T-helper 17 cell (primary cell): ENCODE measurements around the gene AADACL3. TPM values are rescaled to one million over a fixed set of nuclear protein-coding genes. Genes with fewer than 3 reads are reported as not detected.
"Not testable (repeated sequence)": the region's sequence is repeated elsewhere in the genome, so short reads cannot be mapped to it uniquely, and the experiment has no call there.

Experiments used
- ATAC-seq: fragments of 150-1000 bp; cut with Tn5 transposase; 2 replicates; pipeline ENCODE4 v1.10.0; 2021; ENCODE audit warnings: mild to moderate bottlenecking, moderate library complexity
- DNase-seq, 3 donors: peaks; one replicate each; pipeline versions ENCODE4 v3.0.0 to v3.0.0-alpha.2; 2020 to 2021
- H3K9me3 ChIP-seq: one replicate; pipeline ENCODE4 v1.7.0; 2013; ENCODE audit warnings: low read length, mild to moderate bottlenecking; ENCODE audit not compliant: control insufficient read depth, poor library complexity, severe bottlenecking
- H3K27ac Mint-ChIP-seq: one replicate; pipeline ENCODE4 v1.8.0; 2022; ENCODE audit warnings: mild to moderate bottlenecking, moderate library complexity, mixed read lengths
- H3K27me3 Mint-ChIP-seq: one replicate; pipeline ENCODE4 v1.8.0; 2022; ENCODE audit warnings: mixed read lengths
- H3K36me3 Mint-ChIP-seq: one replicate; pipeline ENCODE4 v1.8.0; 2022; ENCODE audit warnings: low read depth, mixed read lengths
- H3K4me1 Mint-ChIP-seq: one replicate; pipeline ENCODE4 v1.8.0; 2022; ENCODE audit warnings: mild to moderate bottlenecking, mixed read lengths
- H3K4me3 Mint-ChIP-seq: one replicate; pipeline ENCODE4 v1.8.0; 2022; ENCODE audit warnings: mild to moderate bottlenecking, moderate library complexity, mixed read lengths
- total RNA-seq, 4 donors: library from RNA in 2 of 4; stranded (reverse) in 2 of 4; gene quantifications; one replicate each; pipeline ENCODE4 v1.2.3 and lab custom pipeline; 2022 to 2026

Gene AADACL3
- total RNA-seq, 2 donors from 2014 or later: not detected

DNA sequence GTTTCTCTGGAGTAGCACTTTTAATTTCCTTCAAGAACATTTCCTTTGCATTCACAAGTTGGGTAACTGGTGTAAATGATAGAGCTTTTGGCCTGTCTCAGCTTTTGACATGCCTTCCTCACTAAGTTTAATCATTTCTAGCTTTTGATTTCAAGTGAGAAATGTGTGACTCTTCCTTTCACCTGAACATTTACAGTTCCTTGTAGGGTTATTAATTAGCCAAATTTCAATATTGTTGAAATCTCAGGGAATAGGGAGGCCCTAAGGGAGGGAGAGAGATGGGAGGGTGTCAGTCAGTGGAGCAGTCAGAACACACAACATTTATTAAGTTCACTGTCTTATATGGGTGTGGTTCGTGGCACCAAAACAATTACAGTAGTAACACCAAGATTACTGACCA lies 14.2 kb downstream of the AADACL3 start:
- DNase-seq: no peak
- no peaks in the 10 kb centered on the region for H3K9me3 ChIP-seq
- Mint-ChIP-seq H3K4me1 (no peaks in the 10 kb centered on the region), H3K4me3 (no peak overlapping the region), H3K27me3 (peaks cover 38% of the 10 kb centered on the region), H3K27ac (no peak overlapping the region), H3K36me3 (no peaks in the 10 kb centered on the region)
- no peak for ATAC-seq

DNA sequence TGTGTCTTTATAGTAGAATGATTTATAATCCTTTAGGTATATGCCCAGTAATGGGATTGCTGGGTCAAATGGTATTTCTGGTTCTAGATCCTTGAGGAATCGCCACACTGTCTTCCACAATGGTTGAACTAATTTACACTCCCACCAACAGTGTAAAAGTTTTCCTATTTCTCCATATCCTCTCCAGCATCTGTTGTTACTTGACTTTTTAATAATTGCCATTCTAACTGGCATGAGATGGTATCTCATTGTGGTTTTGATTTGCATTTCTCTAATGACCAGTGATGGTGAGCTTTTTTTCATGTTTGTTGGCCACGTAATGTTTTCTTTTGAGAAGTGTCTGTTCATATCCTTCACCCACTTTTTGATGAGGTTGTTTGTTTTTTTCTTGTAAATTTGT lies 15.2 kb downstream of the AADACL3 start:
- ATAC-seq, DNase-seq, H3K9me3 ChIP-seq, H3K4me1 Mint-ChIP-seq, H3K4me3 Mint-ChIP-seq, H3K36me3 Mint-ChIP-seq, H3K27ac Mint-ChIP-seq: not testable (repeated sequence)
- H3K27me3 Mint-ChIP-seq: peaks cover 38% of the 10 kb centered on the region

DNA sequence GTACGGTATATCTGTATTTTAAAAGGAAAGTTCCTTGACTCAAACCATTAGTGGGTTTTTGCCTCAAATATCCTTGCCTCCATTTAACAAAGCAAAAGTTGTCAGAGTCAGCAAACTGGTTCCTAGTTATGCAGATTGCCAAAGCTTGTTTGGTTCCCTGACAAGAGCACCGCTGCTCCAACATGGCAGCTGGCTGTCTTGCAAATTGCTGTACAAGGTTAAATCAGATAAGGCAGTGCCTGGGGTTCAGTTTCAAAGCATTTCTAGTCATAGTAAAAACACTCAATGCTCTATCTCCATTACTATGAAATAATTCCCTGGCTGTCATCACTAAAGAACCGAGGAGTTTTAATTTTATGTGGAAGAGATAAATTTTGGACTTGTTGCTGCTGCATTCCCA lies 18.7 kb downstream of the AADACL3 start:
- Mint-ChIP-seq H3K36me3 (no peaks in the 10 kb centered on the region), H3K27me3 (peaks cover 35% of the 10 kb centered on the region), H3K4me1 (no peaks in the 10 kb centered on the region), H3K27ac (no peak overlapping the region), H3K4me3 (no peak overlapping the region)
- H3K9me3 ChIP-seq: no peaks in the 10 kb centered on the region
- ATAC-seq: no peak
- no peak for DNase-seq

DNA sequence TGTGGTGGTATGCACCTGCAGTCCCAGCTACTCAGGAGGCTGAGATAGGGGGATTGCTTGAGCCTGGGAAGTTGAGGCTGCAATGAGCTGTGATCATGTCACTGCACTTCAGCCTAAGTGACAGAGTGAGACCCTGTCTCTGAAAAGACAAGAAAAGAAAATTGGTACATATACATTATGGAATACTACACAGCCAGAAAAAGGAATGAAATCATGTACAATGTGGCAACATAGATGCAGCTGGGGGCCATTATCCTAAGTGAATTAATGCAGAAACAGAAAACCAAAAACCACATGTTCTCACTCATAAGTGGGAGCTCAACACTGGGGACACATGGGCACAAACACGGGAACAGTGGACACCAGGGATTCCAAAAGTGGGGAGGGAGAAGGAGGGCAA lies 23.0 kb downstream of the AADACL3 start:
- Mint-ChIP-seq H3K36me3 (no peaks in the 10 kb centered on the region), H3K27me3 (peaks cover 39% of the 10 kb centered on the region), H3K27ac (no peak overlapping the region), H3K4me1 (no peaks in the 10 kb centered on the region), H3K4me3 (no peak overlapping the region)
- DNase-seq (no peak), ATAC-seq (no peak)
- H3K9me3 ChIP-seq: no peaks in the 10 kb centered on the region

DNA sequence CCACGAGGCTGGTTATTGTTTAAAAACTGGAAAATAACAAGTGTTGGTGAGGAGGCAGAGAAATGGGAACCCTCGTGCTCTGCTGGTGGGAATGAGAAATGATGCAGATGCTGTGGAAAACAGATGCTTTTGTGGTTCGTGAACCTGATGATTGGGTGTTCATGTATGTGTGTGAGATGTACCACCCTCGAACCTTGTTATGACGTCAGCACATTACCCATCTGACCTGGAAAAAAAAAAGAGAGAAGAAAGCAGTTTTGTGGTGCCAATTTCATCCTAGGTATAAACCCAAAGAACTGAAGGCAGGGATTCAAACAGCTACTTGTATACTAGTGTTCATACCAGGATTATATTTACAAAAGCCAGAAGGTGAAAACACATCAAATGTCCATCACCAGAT lies 23.7 kb downstream of the AADACL3 start:
- no peak for DNase-seq
- Mint-ChIP-seq H3K36me3 (no peaks in the 10 kb centered on the region), H3K27ac (no peak overlapping the region), H3K4me1 (no peaks in the 10 kb centered on the region), H3K4me3 (no peak overlapping the region), H3K27me3 (peaks cover 40% of the 10 kb centered on the region)
- no peaks in the 10 kb centered on the region for H3K9me3 ChIP-seq
- ATAC-seq: no peak

DNA sequence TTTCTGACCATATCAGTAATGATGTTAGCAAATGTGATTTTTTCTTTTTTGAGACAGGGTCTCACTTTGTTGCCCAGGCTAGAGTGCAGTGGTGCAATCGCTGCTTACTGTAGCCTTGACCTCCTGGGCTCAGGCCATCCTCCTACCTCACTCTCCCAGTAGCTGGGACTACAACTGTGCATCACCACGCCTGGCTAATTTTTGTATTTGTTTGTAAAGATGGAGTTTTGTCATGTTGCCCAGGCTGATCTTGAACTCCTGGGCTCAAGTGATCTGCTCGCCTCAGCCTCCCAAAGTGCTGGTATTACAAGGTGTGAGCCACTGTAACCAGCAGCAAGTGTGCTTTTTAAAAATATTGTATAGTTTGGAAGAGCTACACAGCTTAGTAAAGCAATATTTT lies 26.0 kb downstream of the AADACL3 start:
- H3K4me1 Mint-ChIP-seq: no peaks in the 10 kb centered on the region
- H3K9me3 ChIP-seq: no peaks in the 10 kb centered on the region
- no peak overlapping the region for H3K4me3 Mint-ChIP-seq
- DNase-seq (no peak), ATAC-seq (no peak)
- no peak overlapping the region for H3K27ac Mint-ChIP-seq
- H3K36me3 Mint-ChIP-seq: no peaks in the 10 kb centered on the region
- H3K27me3 Mint-ChIP-seq: peaks cover 39% of the 10 kb centered on the region

DNA sequence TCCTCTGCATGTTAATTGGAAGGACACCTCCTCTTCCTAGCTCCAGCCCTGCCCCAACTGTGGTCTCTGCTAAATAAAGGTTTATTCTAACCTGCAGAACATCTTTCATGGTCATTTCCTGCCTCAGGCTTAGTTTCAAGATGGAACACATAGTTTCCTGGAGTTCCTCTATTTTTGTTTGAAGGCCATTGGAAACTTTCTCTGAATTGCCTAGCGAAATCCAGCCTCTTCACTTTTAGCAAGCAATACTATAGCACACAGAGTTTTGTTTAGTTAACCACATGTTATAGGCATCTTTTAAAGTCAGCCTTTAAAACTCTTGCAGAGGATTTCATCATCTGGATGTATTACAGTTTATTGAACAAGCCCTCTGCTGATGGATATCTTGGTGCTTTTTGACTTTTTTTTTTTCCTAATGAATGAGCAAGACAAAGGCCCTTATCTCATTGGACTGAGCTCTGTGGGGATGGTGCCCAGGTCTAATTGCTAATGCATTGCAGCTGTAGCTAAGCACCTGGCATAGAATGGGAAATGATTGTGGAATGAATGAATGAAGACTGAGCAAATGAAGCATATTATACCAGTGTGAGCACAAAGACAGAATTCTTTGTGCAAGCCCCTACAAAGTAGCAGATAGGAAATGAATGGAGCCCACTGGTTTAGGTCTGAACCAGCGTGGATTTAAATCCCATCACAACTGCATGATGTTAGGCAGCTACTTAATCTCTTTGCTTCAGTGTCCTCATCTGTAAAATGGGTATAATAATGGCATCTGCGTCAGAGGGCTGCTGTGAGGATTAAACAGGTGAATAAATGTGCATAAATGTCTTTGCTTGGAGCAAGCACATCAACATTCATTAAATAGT lies 29.4 kb downstream of the AADACL3 start:
- DNase-seq: no peak
- no peaks in the 10 kb centered on the region for H3K4me1 Mint-ChIP-seq
- peaks cover 19% of the 10 kb centered on the region for H3K27me3 Mint-ChIP-seq
- H3K4me3 Mint-ChIP-seq: no peak overlapping the region
- H3K27ac Mint-ChIP-seq: no peak overlapping the region
- peaks cover 11% of the 10 kb centered on the region for H3K9me3 ChIP-seq
- H3K36me3 Mint-ChIP-seq: no peaks in the 10 kb centered on the region
- ATAC-seq: no peak

DNA sequence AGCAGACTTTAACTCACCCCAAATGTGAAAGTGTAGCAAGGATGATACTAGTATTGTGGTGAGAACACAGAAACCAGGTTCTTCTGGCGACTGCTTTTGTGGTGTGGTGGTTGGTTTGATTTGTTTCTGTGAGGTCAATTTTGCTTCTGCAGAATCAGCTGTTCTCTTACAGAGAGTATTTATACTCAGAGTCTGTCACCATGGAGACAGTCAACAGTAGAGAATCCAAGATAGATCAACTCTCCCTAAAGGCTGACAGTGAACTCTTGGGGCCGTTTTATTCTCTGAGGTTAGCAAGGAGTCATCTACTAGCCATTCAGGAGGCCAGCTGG lies 30.0 kb downstream of the AADACL3 start, which contains the start of gene CFAP107:
CFAP107 (plus strand) TSS at position 209 of the 332 bp plus-strand sequence. CDS start 231 bp downstream, outside the sequence.
- Mint-ChIP-seq H3K36me3 (no peaks in the 10 kb centered on the region), H3K4me1 (no peaks in the 10 kb centered on the region), H3K4me3 (no peak within 1 kb of the TSS), H3K27ac (no peak within 1 kb of the TSS), H3K27me3 (peaks cover 19% of the 10 kb centered on the region)
- peaks cover 11% of the 10 kb centered on the region for H3K9me3 ChIP-seq
- DNase-seq: no peak
- no peak for ATAC-seq

DNA sequence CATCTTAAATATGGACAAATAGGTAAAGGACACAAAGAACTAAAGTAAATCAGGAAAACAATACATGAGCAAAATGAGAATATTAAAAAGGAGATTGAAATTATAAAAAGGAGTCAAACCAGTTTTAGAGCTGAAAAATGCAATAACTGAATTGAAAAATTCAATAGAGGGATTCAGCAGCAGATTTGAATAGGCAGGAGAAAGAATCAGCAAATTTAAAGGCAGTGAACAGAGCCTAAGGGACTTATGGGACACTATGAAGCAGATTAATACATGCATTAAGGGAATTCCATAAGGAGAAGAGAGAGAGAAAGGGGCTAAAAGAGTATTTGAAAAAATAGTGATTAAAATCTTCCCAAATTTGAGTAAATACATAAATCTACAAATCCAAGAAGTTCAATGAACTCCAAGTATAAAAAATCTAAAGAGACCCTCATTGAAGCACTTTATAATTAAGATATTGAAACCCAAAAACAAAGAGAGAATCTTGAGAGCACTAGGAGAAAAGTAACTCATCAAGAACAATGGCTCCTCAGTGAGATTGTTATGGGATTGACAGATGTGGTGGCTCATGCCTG lies 33.0 kb downstream of the AADACL3 start:
- Mint-ChIP-seq H3K4me1 (no peaks in the 10 kb centered on the region), H3K4me3 (no peak overlapping the region), H3K27me3 (peaks cover 19% of the 10 kb centered on the region), H3K36me3 (no peaks in the 10 kb centered on the region), H3K27ac (no peak overlapping the region)
- DNase-seq: no peak
- ATAC-seq: no peak
- H3K9me3 ChIP-seq: peaks cover 11% of the 10 kb centered on the region

DNA sequence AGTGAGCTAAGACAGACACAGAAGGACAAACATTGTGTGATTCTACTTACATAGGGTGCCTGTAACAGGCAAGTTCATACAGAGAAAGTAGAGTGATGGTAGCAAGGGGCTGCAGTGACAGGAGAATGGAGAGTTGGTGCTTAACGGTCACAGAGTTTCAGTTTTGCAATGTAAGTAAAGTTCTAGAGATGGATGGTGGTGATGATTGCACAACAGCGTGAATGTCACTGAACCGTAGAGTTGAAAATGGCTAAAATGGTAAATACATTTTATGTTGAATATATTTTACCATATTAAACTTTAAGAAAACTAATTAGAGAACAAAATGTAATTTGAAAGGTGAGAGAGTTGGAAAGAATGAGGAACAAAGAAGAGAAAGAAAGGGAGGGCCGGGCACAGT lies 38.8 kb downstream of the AADACL3 start:
- H3K36me3 Mint-ChIP-seq: peaks cover 3% of the 10 kb centered on the region

DNA sequence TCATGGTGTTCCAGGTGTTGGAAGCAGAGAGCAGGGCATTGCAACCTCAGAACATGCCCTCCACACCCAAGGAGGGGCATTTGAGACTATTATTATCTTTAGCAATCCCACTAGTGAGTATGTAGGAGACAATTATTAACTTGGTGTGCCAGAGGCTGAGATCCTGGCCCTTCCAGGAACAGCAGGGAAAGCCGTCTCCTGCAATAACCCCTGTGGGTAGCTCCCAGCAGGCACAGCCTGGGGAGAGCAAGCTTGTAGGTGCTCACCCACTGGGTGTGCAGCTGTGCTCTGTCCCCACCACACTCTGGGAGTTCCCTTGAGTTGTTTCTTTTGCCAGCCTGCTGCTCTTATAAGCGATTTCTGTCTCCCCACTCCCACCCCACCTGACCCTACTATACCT lies 40.4 kb downstream of the AADACL3 start:
- H3K27ac Mint-ChIP-seq: no peak overlapping the region
- peaks cover 73% of the 10 kb centered on the region for H3K27me3 Mint-ChIP-seq
- DNase-seq: no peak
- H3K36me3 Mint-ChIP-seq: peaks cover 5% of the 10 kb centered on the region
- H3K4me3 Mint-ChIP-seq: no peak overlapping the region
- H3K9me3 ChIP-seq: no peaks in the 10 kb centered on the region
- no peaks in the 10 kb centered on the region for H3K4me1 Mint-ChIP-seq
- ATAC-seq: no peak

More for the DNA sequence above, 38.8 kb downstream of the AADACL3 start:
- ATAC-seq: no peak
- no peak overlapping the region for H3K4me3 Mint-ChIP-seq
- H3K27me3 Mint-ChIP-seq: peaks cover 58% of the 10 kb centered on the region
- DNase-seq: no peak
- H3K9me3 ChIP-seq: no peaks in the 10 kb centered on the region
- no peaks in the 10 kb centered on the region for H3K4me1 Mint-ChIP-seq
- H3K27ac Mint-ChIP-seq: no peak overlapping the region

DNA sequence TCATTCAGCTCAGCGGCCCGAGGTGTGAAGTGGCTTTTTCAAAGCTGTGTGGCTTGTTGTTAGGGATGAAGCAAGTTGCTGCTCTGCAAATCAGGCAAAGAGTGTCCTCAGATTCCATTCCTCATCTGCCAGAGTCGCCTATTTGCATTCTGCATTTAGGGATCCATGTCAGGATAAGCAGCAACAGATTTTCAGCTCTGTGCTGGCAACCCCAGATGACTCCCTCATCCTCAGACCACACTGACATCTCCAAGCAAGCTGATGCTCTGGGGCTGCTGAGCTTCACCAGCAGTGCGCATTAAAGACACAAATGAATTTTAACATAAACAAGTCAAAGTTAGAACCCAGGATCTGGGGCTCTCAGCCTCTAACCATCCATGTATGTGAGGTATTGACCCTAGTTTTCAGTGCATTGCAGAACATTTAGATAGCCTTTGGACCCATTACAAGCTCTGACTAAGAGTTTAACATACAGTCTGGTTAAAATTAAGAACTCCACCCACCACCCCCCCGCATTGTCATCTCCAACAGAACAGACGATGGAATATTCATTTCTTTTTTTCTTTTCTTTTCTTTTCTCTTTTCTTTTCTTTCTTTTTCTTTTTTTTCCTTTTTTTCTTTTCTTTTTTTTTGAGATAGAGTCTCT lies 41.0 kb downstream of the AADACL3 start:
- DNase-seq (no peak), ATAC-seq (no peak)
- Mint-ChIP-seq H3K27me3 (peaks cover 73% of the 10 kb centered on the region), H3K4me3 (no peak overlapping the region), H3K36me3 (peaks cover 5% of the 10 kb centered on the region), H3K27ac (no peak overlapping the region), H3K4me1 (no peaks in the 10 kb centered on the region)
- H3K9me3 ChIP-seq: no peaks in the 10 kb centered on the region

DNA sequence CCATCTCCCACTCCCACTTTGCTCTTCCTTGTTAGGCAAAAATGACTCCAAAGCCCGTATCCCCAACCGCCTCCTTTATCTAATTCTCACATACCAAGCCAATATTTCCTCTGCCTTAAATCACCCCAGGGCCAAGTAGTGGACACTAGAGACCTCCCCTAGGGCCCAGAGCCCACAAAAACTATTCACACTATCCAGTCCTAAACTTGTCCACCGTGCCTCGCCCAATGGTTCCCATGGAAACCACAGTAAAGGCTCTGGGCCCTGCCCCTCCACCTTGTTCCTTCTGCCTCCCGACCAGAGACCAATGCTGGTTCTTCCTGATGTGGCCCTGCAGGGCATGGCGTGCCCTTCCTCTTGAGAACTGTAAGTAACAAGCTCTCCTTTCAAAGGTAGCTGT lies 41.9 kb downstream of the AADACL3 start:
- Mint-ChIP-seq H3K27me3 (peaks cover 75% of the 10 kb centered on the region), H3K4me3 (no peak overlapping the region), H3K36me3 (peaks cover 5% of the 10 kb centered on the region), H3K4me1 (no peaks in the 10 kb centered on the region), H3K27ac (no peak overlapping the region)
- DNase-seq (no peak), ATAC-seq (no peak)
- no peaks in the 10 kb centered on the region for H3K9me3 ChIP-seq
